HEK293 (cell line): ENCODE measurements around the gene WASF2.

Experiments
- CTCF ChIA-PET: fragments of 350-600 bp; formaldehyde crosslinking; extraction: SDS; loops from one replicate; lab custom pipeline; 2021; ENCODE audit warnings: antibody characterized with exemption; lab: Yijun Ruan, JAX
- POLR2A ChIA-PET: fragments of 300-600 bp; formaldehyde crosslinking; extraction: SDS; loops from one replicate; lab custom pipeline; 2020; ENCODE audit warnings: antibody characterized with exemption, inconsistent platforms; lab: Yijun Ruan, JAX
- H3K27ac ChIP-seq: fragments of 200-500 bp; sonication (Bioruptor generic); 2 replicates; pipeline ENCODE4 v1.5.1; 2014; ENCODE audit warnings: low read depth, low read length, control low read depth, inconsistent platforms; ENCODE audit errors: extremely low read depth
- H3K36me3 ChIP-seq, 2 experiments: fragments of 200-500 bp in 1 of 2; sonication (Bioruptor generic) in 1 of 2; 1 replicate in 1 of 2; 2 replicates in 1 of 2; pipeline ENCODE4 v1.5.1; 2014 to 2017; ENCODE audit warnings: inconsistent platforms in 2 of 2, low read length in 2 of 2; ENCODE audit not compliant: control insufficient read depth in 2 of 2, insufficient read depth in 1 of 2
- H3K4me1 ChIP-seq: fragments of 200-500 bp; sonication (Bioruptor generic); 2 replicates; pipeline ENCODE4 v1.5.1; 2014; ENCODE audit warnings: mild to moderate bottlenecking, low read length, inconsistent platforms; ENCODE audit not compliant: control insufficient read depth, insufficient read depth
- H3K4me3 ChIP-seq: 2 replicates; pipeline ENCODE4 v1.5.1; 2011; ENCODE audit warnings: low read depth, mild to moderate bottlenecking, control low read depth, low read length, moderate library complexity
- H3K9me3 ChIP-seq: fragments of 200-500 bp; sonication (Bioruptor generic); 2 replicates; pipeline ENCODE4 v1.5.1; 2014; ENCODE audit warnings: low read depth, low read length, inconsistent platforms; ENCODE audit not compliant: control insufficient read depth, insufficient read depth
- EGR2 ChIP-seq: fragments of 450-650 bp; formaldehyde crosslinking; IDR thresholded peaks from 2 replicates; pipeline ENCODE4 v1.5.1; 2016; ENCODE audit warnings: low read depth, missing biosample characterization, missing genetic modification characterization
- INSM2 ChIP-seq: fragments of 450-650 bp; formaldehyde crosslinking; IDR thresholded peaks from 2 replicates; pipeline ENCODE4 v1.5.1; 2016; ENCODE audit warnings: missing biosample characterization, missing genetic modification characterization
- KLF8 ChIP-seq: fragments of 450-650 bp; formaldehyde crosslinking; IDR thresholded peaks from 2 replicates; pipeline ENCODE4 v1.5.1; 2016; ENCODE audit warnings: missing biosample characterization, missing genetic modification characterization
- KLF9 ChIP-seq: fragments of 450-650 bp; formaldehyde crosslinking; IDR thresholded peaks from 2 replicates; pipeline ENCODE4 v1.5.1; 2016; ENCODE audit warnings: missing biosample characterization, missing genetic modification characterization, low read depth
- PRDM4 ChIP-seq: fragments of 450-650 bp; formaldehyde crosslinking; IDR thresholded peaks from 2 replicates; pipeline ENCODE4 v1.5.1; 2017; ENCODE audit warnings: missing biosample characterization, missing genetic modification characterization
- SP2 ChIP-seq: fragments of 450-650 bp; formaldehyde crosslinking; IDR thresholded peaks from 2 replicates; pipeline ENCODE4 v1.5.1; 2016; ENCODE audit warnings: missing biosample characterization, missing genetic modification characterization
- WT1 ChIP-seq: fragments of 450-650 bp; formaldehyde crosslinking; IDR thresholded peaks from 2 replicates; pipeline ENCODE4 v1.5.1; 2016; ENCODE audit warnings: missing biosample characterization, missing genetic modification characterization
- ZBTB48 ChIP-seq: fragments of 450-650 bp; formaldehyde crosslinking; IDR thresholded peaks from 2 replicates; pipeline ENCODE4 v1.5.1; 2016; ENCODE audit warnings: missing biosample characterization, missing genetic modification characterization
- ZFHX2 ChIP-seq: fragments of 450-650 bp; formaldehyde crosslinking; conservative IDR thresholded peaks from 2 replicates; pipeline ENCODE4 v1.5.1; 2016; ENCODE audit warnings: missing biosample characterization, missing genetic modification characterization
- ZFP37 ChIP-seq: fragments of 450-650 bp; formaldehyde crosslinking; IDR thresholded peaks from 2 replicates; pipeline ENCODE4 v1.5.1; 2016; ENCODE audit warnings: missing biosample characterization, missing genetic modification characterization
- ZNF19 ChIP-seq: fragments of 450-650 bp; formaldehyde crosslinking; IDR thresholded peaks from 2 replicates; pipeline ENCODE4; 2016; ENCODE audit warnings: missing biosample characterization, missing genetic modification characterization, low read depth
- ZNF239 ChIP-seq: fragments of 450-650 bp; formaldehyde crosslinking; IDR thresholded peaks from 2 replicates; pipeline ENCODE4 v1.5.1; 2016; ENCODE audit warnings: missing biosample characterization, missing genetic modification characterization
- ZNF292 ChIP-seq: fragments of 450-650 bp; formaldehyde crosslinking; IDR thresholded peaks from 2 replicates; pipeline ENCODE4 v1.5.1; 2016; ENCODE audit warnings: low read depth, missing biosample characterization, missing genetic modification characterization, borderline replicate concordance
- ZNF398 ChIP-seq: fragments of 450-650 bp; formaldehyde crosslinking; IDR thresholded peaks from 2 replicates; pipeline ENCODE4 v1.5.1; 2017; ENCODE audit warnings: missing biosample characterization, missing genetic modification characterization
- ZNF449 ChIP-seq: fragments of 450-650 bp; formaldehyde crosslinking; IDR thresholded peaks from 2 replicates; pipeline ENCODE4 v1.5.1; 2017; ENCODE audit warnings: missing biosample characterization, mild to moderate bottlenecking, missing genetic modification characterization, moderate library complexity
- ZNF677 ChIP-seq: fragments of 450-650 bp; IDR thresholded peaks from 2 replicates; pipeline ENCODE4 v1.5.0; 2018; ENCODE audit warnings: missing biosample characterization, mild to moderate bottlenecking, missing genetic modification characterization, moderate library complexity
- ZSCAN16 ChIP-seq: fragments of 450-650 bp; formaldehyde crosslinking; IDR thresholded peaks from 2 replicates; pipeline ENCODE4 v1.5.1; 2016; ENCODE audit warnings: missing biosample characterization, missing genetic modification characterization
- ZSCAN18 ChIP-seq: fragments of 450-650 bp; formaldehyde crosslinking; IDR thresholded peaks from 2 replicates; pipeline ENCODE4 v1.5.1; 2016; ENCODE audit warnings: missing biosample characterization, missing genetic modification characterization

The WASF2 gene

GRCh38 chr1:27360159-27361043, 129.6 kb downstream of the WASF2 start:
- ChIA-PET POLR2A (no interaction called here), CTCF (interaction anchor here (0.6 to 1.6 kb wide), 3 partner anchors 32 to 62 kb away, joined by 3 to 4 read pairs (median 3); no protein-coding TSS in a partner anchor)
- Histone ChIP-seq H3K9me3 (no peaks in the 10 kb centered on the region), H3K36me3 (peaks cover 0 to 57% of the 10 kb centered on the region in 2 experiments; a peak in 1 of 3 replicates), H3K4me3 (no peak overlapping the region), H3K27ac (no peak overlapping the region), H3K4me1 (no peaks in the 10 kb centered on the region)
- TF ChIP-seq ZNF19 (tag by site-specific recombination) (no peak), WT1 (tag by site-specific recombination) (no peak), ZNF398 (tag by site-specific recombination) (no peak), KLF9 (tag by site-specific recombination) (0 out of 2 replicates have a peak, but pooled peaks have one; percentile 19), PRDM4 (no peak), ZNF239 (tag by site-specific recombination) (no peak), SP2 (tag by site-specific recombination) (0 out of 2 replicates have a peak, but pooled peaks have one; percentile 11), KLF8 (tag by site-specific recombination) (peak; percentile 42; the same call in 1 of the 2 replicates), ZSCAN16 (tag by site-specific recombination) (no peak), EGR2 (tag by site-specific recombination) (peak; percentile 50; the same call in 1 of the 2 replicates), ZBTB48 (no peak), INSM2 (no peak), ZNF449 (tag by site-specific recombination) (no peak), ZFHX2 (tag by site-specific recombination) (peak; percentile 59), ZNF292 (tag by site-specific recombination) (no peak), ZFP37 (no peak), ZSCAN18 (tag by site-specific recombination) (no peak), ZNF677 (tag by site-specific recombination) (no peak)
